Colonic mucosa (tissue), 4 donors: ENCODE results near the gene NPDC1. TPM values are rescaled to one million over a fixed set of nuclear protein-coding genes. Genes with fewer than 3 reads are reported as not detected.

Experiments used
- DNase-seq: peaks from one replicate; pipeline ENCODE4 v3.0.0-alpha.2; 2020
- H3K27ac ChIP-seq: fragments of 200-600 bp; one replicate; pipeline ENCODE4 v1.8.0; 2021
- H3K27me3 ChIP-seq: fragments of 200-600 bp; one replicate; pipeline ENCODE4 v1.8.0; 2021
- H3K36me3 ChIP-seq: fragments of 200-600 bp; one replicate; pipeline ENCODE4 v1.8.0; 2021
- H3K4me1 ChIP-seq: fragments of 200-600 bp; one replicate; pipeline ENCODE4 v1.8.0; 2021; ENCODE audit warnings: mild to moderate bottlenecking
- H3K4me3 ChIP-seq: fragments of 200-600 bp; one replicate; pipeline ENCODE4 v1.8.0; 2021
- H3K9ac ChIP-seq, 2 donors: one replicate each; pipeline ENCODE4 v1.7.0; 2013; ENCODE audit warnings: control low read depth in 2 of 2, low read depth in 2 of 2, low read length in 2 of 2
- H3K9me3 ChIP-seq: fragments of 200-600 bp; one replicate; pipeline ENCODE4 v1.8.0; 2021
- intact Hi-C: fragments of 100-400 bp; cut with DNase I; formaldehyde crosslinking; loops from one replicate; pipeline ENCODE4 v1.14.1; 2022
- total RNA-seq, 2 donors: library from RNA; stranded (reverse); fragmentation: NEBNext Ultra II Directional in 1 of 2; extraction: Animal tissue kit (Norgen Biotek cat#: 25700) in 1 of 2; gene quantifications; one replicate each; pipeline ENCODE4 v1.2.1, GENCODE V29; 2021
- TF ChIP-seq, protein P1 (sequence below): fragments of 200-600 bp; IDR thresholded peaks from one replicate; pipeline ENCODE4 v1.8.0; 2022; ENCODE audit warnings: antibody characterized with exemption, mild to moderate bottlenecking
- donor health status: healthy.
- donor health status: DM: no; HTN: no; CAD: no.
- donor health status: DM: no; HTN: no; CAD: no.

Gene NPDC1
- total RNA-seq, 2 donors from 2014 or later = 149 to 177 TPM

DNA sequence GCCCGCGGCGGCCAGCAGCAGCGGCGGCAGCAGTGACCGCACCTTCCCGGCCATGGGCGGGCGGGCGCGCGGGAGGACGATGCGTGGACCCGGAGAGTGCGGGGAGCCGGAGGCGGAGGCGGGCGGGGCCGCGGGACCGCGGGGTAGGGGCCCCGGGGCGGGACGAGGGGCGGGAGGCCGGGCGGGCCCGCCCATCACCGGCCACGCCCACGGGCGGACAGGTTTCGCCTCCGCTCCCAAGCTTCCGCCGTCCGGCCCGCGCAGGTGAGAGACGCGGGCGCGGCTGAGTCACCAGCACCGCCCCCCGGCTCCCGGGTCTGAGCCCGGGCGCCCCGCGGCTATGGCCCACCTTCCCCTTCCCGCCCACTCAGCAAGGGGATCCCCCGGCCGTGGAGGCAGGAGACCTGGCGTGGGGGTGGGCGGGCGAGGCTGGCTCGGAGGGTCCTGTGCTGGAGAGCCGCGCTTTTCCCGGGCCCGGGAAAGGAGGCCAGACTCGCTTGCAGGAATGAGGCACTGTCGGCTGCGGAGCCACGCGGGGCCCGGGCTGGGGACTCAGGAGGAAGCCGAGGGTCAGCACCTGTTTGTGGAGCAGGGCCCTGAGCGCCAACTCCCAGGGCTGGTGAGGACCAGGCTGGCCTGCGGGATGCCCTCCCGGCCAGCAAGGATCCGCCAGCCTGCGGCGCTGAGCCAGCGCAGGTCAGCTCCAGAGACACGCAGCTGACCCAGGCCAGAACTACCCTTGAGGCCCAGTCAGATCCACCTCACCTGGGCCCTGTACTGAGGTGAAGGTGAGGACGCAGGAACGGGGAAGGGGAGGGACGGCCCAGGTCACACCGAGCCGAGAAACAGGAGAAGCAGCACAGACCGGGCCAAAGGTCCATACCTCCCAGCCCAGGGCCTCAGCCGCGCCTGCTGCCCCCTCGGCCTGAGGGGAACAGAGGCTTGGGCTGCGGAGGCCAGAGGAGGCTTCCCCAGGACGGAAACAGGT is 8.3 kb upstream of the NPDC1 start, which contains the start of gene ENTPD2:
Gene ENTPD2, minus strand, starts transcription at position 118 of the 988 bp plus-strand sequence. Its CDS starts 64 bp downstream, at position 54.
- Histone ChIP-seq H3K36me3 (no peaks in the 10 kb centered on the region), H3K27ac (peak within 1 kb of the TSS; percentile 84), H3K4me1 (peaks cover 43% of the 10 kb centered on the region), H3K4me3 (peak within 1 kb of the TSS; percentile 54), H3K27me3 (peaks cover 11% of the 10 kb centered on the region), H3K9ac (peak within 1 kb of the TSS; percentile 74 to 79), H3K9me3 (no peaks in the 10 kb centered on the region)
- peak; percentile 86 for DNase-seq
- intact Hi-C loops = no loop called here
- TF ChIP-seq, protein P1, sequence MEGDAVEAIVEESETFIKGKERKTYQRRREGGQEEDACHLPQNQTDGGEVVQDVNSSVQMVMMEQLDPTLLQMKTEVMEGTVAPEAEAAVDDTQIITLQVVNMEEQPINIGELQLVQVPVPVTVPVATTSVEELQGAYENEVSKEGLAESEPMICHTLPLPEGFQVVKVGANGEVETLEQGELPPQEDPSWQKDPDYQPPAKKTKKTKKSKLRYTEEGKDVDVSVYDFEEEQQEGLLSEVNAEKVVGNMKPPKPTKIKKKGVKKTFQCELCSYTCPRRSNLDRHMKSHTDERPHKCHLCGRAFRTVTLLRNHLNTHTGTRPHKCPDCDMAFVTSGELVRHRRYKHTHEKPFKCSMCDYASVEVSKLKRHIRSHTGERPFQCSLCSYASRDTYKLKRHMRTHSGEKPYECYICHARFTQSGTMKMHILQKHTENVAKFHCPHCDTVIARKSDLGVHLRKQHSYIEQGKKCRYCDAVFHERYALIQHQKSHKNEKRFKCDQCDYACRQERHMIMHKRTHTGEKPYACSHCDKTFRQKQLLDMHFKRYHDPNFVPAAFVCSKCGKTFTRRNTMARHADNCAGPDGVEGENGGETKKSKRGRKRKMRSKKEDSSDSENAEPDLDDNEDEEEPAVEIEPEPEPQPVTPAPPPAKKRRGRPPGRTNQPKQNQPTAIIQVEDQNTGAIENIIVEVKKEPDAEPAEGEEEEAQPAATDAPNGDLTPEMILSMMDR = no peak

DNA sequence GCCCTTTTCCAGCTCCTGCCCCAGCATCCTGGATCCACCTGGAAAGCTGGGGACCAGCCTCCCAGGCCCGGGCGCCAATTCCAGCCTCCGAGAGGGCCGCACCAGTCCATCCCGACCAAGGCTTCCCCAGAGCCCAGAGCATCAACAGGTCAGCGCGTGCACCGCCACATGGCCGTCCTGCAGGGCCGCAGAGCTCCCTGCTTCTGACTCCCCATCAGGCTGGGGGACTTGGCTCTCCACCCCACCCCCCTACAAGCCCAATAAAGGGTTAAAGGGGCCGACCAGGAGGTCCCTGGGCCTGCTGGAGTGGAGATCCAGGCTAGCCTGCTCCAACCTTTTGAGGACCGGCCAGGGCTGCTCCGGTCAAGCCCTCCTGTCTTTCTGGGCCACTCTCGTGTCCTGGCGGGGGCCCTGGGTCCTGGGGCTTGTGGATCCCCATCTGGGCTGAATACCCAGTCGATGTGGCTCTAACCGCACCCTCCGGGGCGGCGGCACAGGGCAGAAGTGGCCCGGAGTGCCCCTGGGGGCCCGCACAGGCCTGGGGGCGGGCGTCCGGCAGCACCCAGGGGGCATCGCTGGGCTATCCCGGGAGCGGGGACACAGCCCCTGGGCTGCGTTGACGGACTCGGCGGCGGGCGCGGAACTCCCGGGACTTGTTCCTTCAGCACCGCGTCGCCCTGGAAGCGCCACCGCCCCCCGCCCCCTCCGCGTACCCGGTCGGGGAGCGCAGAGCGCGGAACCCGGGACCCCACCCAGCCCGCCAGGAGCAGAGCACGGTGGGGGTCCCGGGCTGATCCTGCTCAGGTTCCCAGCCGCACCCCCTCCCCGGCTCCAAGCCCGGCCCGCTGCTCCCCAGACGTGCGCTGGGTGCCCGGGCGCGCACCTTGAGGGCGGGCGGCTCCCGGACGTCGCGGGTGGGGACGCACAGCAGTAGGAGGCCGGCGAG is 7.3 kb upstream of the NPDC1 start:
- no peaks in the 10 kb centered on the region for H3K9me3 ChIP-seq
- TF ChIP-seq, protein P1 = no peak
- peak overlapping the region; percentile 26 to 79 for H3K9ac ChIP-seq
- peaks cover 43% of the 10 kb centered on the region for H3K4me1 ChIP-seq
- intact Hi-C loops = no loop called here
- DNase-seq = no peak
- peak overlapping the region; percentile 54 for H3K4me3 ChIP-seq
- peaks cover 20% of the 10 kb centered on the region for H3K27me3 ChIP-seq
- no peaks in the 10 kb centered on the region for H3K36me3 ChIP-seq
- H3K27ac ChIP-seq = no peak overlapping the region

DNA sequence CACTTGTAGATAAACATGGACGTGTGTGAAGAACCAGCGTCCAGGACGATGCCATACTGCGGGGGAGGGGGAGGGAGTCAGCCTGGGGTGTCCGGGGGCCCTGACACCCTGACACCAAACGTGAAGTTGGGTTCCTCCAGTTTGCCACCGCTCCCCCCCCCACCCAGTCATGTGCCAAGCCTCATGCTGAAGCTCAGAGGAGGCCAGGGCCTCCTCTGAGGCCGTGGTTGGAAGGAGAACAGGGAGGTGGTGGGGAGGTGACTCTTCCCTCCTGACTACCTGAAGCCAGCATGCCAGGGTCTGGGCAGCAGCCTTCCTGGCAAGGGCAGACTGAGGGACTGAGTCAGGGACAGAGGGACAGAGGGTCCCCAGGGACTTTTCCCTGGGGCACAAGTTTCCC is 6.3 kb upstream of the NPDC1 start:
- H3K4me1 ChIP-seq = peaks cover 36% of the 10 kb centered on the region
- H3K9ac ChIP-seq = no peak overlapping the region
- no peaks in the 10 kb centered on the region for H3K36me3 ChIP-seq
- no peak overlapping the region for H3K4me3 ChIP-seq
- no peak overlapping the region for H3K27ac ChIP-seq
- TF ChIP-seq, protein P1 = no peak
- intact Hi-C loops = no loop called here
- H3K9me3 ChIP-seq = no peaks in the 10 kb centered on the region
- no peak for DNase-seq
- H3K27me3 ChIP-seq = peaks cover 27% of the 10 kb centered on the region

DNA sequence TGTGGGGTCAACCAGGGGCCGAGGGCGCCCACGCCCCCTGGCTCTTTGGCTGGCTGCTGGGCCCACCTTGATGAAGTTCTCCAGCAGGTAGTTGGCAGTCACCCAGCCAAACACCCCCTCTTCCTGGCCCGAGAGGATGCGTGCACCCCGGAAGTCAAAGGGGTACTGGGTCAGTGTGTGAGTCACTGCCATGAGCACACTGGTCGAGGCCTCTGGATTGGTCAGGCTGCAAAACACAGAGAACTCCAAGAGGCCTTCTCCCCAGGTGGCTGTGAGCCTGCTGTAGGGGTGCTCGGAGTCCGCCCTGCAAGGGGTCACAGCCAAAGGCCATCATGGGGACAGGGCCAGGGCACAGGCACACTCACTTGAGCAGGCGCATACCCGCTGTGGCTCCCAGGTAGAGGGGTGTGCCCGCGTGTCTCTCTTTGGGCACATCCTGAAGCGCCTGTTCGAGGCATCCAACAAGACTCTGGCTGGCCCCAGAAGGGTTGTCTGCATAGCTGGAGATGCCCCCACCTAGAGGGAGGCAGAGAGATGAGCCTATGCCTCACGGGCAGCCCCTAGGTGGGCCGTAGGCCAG is 5.3 kb upstream of the NPDC1 start:
- Histone ChIP-seq H3K9ac (no peak overlapping the region), H3K4me3 (no peak overlapping the region), H3K9me3 (no peaks in the 10 kb centered on the region), H3K27ac (no peak overlapping the region), H3K4me1 (peaks cover 30% of the 10 kb centered on the region), H3K36me3 (no peaks in the 10 kb centered on the region), H3K27me3 (peaks cover 27% of the 10 kb centered on the region)
- no peak for DNase-seq
- TF ChIP-seq, protein P1 = no peak
- intact Hi-C loops = no loop called here

DNA sequence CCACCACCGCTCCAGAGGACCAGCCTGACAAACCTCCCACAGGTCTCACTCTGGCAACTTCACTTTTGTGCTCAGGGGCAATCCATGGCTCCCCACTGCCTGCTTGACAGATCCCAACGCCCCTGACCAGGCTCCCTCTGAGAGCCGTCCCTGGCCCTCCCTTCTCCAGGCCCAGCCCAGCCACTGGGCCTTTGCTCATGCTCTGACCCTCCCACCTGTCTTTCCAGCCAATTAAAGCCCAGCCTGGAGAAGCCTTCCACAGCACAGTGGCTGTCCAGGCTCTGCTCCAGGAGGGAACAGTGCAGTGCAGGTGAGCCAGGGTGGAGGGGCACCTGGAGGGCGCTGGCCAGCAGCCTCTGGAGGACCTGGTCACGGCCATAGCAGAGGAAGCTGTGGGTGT is 4.6 kb upstream of the NPDC1 start:
- peaks cover 29% of the 10 kb centered on the region for H3K4me1 ChIP-seq
- DNase-seq = no peak

More for the DNA sequence above, 4.6 kb upstream of the NPDC1 start:
- TF ChIP-seq, protein P1 = no peak
- Histone ChIP-seq H3K27me3 (peaks cover 27% of the 10 kb centered on the region), H3K9me3 (no peaks in the 10 kb centered on the region), H3K9ac (no peak overlapping the region), H3K4me3 (no peak overlapping the region), H3K36me3 (no peaks in the 10 kb centered on the region), H3K27ac (no peak overlapping the region)
- intact Hi-C loops = no loop called here
